ENCODE results near the gene UQCR10.

DNA sequence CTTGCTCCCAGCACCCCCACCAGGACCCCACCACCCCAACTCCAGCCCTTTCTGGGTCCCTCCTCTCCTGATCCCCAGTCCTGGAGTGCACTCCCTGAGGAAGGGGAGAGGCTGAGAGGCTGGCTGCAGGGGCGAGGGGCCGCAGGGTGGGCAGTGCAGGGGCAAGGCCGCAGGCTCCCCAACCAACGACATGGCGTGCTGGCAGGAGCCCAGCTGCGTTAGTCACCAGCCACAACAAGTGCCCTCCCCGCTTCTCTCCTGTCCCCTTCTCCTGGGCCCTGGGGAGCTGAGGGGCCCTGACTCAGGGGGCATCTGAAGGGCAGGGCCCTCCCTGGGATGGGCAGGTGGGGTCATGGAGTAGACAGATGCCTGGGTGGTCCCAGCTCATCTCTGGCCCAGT is 45.0 kb upstream of the UQCR10 start:
- TF ChIP-seq, protein P1, sequence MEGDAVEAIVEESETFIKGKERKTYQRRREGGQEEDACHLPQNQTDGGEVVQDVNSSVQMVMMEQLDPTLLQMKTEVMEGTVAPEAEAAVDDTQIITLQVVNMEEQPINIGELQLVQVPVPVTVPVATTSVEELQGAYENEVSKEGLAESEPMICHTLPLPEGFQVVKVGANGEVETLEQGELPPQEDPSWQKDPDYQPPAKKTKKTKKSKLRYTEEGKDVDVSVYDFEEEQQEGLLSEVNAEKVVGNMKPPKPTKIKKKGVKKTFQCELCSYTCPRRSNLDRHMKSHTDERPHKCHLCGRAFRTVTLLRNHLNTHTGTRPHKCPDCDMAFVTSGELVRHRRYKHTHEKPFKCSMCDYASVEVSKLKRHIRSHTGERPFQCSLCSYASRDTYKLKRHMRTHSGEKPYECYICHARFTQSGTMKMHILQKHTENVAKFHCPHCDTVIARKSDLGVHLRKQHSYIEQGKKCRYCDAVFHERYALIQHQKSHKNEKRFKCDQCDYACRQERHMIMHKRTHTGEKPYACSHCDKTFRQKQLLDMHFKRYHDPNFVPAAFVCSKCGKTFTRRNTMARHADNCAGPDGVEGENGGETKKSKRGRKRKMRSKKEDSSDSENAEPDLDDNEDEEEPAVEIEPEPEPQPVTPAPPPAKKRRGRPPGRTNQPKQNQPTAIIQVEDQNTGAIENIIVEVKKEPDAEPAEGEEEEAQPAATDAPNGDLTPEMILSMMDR (IDR thresholded peaks at IDR 0.05) = no peak
- TF ChIP-seq EZH2phosphoT487 (IDR thresholded peaks at IDR 0.05) = no peak

All from neural progenitor cell (in vitro differentiated cells).